Vagina (tissue), 2 donors: ENCODE results near the gene RHOG.

Experiments used
- CTCF ChIP-seq, 3 experiments: fragments of 450-650 bp in 2 of 3; fragments of 200-600 bp in 1 of 3; sonication (generic) in 1 of 3; IDR thresholded peaks; one replicate each; pipeline ENCODE4 v1.5.1; 2017 to 2019; ENCODE audit warnings: antibody characterized with exemption in 3 of 3, mild to moderate bottlenecking in 2 of 3, moderate library complexity in 2 of 3
- POLR2A ChIP-seq, 2 donors: fragments of 450-650 bp; IDR thresholded peaks; one replicate each; pipeline ENCODE4 v1.6.1; 2017; ENCODE audit warnings: antibody characterized with exemption in 2 of 2, mild to moderate bottlenecking in 2 of 2, moderate library complexity in 2 of 2
- POLR2AphosphoS5 ChIP-seq, 2 donors: sonication (generic); formaldehyde crosslinking; IDR thresholded peaks; one replicate each; pipeline ENCODE4 v1.9.0; 2017; ENCODE audit warnings: antibody characterized with exemption in 2 of 2, mild to moderate bottlenecking in 2 of 2, low read depth in 1 of 2; ENCODE audit not compliant: insufficient read depth in 1 of 2

GRCh38 chr11:3816673-3817072, 24.1 kb downstream of the RHOG start:
- TF ChIP-seq POLR2A (IDR thresholded peaks at IDR 0.05) (no peak), CTCF (IDR thresholded peaks at IDR 0.05) (no peak), POLR2AphosphoS5 (IDR thresholded peaks at IDR 0.05; ENCODE audit: insufficient read depth in 1 of 2, low read depth in 1 of 2) (no peak)
